ENCODE data around the gene SCN11A. TPM values are rescaled to one million over a fixed set of nuclear protein-coding genes. Genes with fewer than 3 reads are reported as not detected.

Gene SCN11A
- total RNA-seq (2014; rRNA removed; shearing (Covaris generic)): not detected in 2 replicates

DNA sequence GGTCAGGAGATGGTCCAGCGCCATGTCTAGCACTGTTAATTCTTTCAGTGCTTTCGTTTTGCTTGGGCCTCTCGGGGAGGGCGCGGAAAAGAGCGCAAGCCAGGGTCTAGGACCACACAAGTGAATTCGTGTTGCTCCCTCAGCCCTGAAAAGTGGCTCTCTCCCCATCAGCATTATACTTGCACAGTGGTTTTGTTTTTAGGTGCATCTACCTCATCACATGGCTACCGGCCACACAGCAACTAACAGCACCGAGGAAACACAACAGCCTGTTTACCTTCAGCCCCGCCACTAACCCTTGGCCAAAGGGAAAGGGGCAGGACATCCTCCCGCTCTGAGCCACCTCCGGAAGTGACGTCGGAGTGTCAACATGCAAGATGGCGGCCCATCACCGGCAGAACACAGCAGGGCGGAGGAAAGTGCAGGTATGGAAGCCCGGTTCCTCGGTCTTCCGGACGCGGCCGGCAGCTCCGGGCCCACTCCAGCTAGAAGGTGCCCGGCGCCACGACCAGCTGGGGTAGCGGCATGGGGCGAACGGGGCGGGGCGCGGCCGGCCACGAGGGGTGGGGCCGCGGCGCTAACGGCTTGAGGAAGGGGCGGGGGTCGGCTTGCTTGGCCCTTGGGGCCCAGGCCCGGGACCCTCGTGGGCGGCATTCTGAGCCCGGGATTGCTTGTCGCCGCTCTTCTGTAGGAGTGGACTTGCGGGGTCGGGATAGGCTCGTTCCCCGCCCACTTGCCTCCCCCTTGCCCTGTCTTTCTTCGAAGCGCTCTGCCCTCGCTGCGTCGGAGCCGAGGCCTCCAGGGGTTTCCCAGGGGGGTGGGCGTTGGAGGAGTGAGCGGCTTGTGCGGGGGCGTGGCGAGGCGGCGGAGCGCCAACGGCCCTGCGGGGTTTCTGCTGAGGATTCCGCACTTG, at the start of gene SCN11A, which contains the start of gene WDR48:
Gene SCN11A, minus strand, starts transcription at position 296 of the 913 bp plus-strand sequence. CDS start 101,582 bp downstream, outside the sequence.
Gene WDR48, plus strand, starts transcription at position 368 of the 913 bp plus-strand sequence. Its CDS starts 10 bp downstream, at position 378.
- peak; percentile 98 for DNase-seq (ENCODE audit: low spot score)
- in situ Hi-C loops (cut with HindIII; ENCODE audit: low sequenced_read_pairs): no loop called here

DNA sequence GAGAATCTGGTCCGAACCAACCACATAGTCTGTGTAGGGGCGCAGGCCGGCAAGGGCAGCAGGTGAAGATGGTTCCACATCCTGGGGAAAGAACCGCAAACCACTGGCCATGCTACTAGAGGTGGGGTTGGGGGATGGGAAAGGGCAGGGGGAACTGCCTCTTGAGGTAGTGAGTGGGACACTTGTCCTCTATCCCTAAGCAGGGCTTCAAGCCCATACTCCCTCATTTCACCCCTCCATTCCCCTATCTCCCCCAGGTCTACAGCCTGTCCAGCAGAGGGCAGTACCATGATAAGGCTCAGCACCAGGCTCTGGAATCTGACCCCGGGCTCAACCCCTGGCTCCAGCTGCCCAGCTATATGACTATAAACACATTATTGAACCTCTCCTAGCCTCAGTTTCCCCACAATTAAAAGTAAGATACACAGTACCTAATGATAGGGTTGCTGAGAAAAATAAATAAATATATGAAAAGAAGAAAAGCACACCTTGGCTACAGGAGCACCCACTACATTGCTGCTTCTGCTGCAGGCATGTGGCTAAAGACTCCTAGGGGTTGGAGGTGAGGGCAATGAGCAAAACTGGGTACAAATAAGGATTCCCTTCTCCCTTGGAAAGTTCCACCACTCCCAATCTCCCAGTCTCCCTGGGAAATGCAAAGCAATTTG, 49.4 kb upstream of the SCN11A start:
- peak; percentile 28 for DNase-seq (ENCODE audit: low spot score)
- in situ Hi-C loops (cut with HindIII; ENCODE audit: low sequenced_read_pairs): loop anchor here (25.0 kb wide), 1 partner anchor 186 kb away; the partner anchor contains the start of gene CX3CR1

DNA sequence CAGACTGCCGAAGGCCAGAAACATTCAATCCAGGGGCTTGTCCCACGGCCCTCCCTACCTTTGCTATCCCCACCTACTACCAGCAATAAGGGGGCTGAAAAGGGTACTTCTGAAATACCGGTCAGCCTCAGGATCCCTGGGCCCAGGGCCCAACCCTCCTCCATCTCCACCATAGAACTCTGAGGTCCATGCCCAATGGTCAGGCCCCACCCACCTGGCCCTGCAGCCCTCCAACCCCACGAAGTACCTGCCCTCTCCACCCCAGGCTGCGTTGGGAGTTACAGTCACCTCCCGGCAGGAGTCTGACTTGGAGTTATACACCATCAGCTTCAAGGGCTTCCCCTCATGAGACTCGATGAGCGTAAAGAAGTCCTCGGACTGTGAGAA, 48.7 kb upstream of the SCN11A start:
- in situ Hi-C loops (cut with HindIII; ENCODE audit: low sequenced_read_pairs): loop anchor here (25.0 kb wide), 1 partner anchor 187 kb away; the partner anchor contains the start of gene CX3CR1
- no peak for DNase-seq (ENCODE audit: low spot score)

DNA sequence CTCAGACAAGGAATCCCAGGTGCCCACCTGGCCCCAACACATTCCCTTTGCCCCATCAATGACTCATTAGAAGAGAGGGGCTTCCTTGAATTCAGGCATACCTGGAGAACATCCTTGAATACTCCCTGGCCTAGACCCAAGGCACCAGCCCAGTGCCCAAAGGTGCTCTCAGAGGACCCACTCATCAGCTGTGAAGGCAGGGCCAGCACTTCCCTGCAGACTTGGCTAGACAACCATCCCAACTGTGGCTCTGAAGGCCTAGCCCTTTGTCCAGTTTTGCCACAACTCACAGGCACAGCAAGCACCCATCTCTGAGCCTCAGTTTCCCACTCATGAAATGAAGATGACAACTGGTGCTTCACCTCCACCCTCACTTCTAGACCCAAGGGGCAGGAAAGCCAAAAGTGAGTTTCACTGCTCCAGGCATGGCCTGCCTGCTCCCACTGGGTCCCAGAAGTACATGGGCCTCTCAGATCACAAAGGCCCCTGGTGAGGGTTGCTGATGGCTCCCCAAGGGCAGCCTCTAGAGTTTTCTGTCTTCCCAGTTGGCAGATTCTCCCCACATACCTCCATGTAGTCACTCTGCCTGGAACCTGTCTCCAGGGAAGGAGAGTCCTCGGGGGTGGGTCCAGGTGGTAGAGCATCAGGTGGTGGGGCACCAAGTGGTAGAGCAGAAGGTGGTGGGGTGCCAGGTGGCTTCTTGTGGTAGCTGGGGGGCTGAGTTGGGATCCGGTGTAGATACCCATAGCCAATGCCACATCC, 48.2 kb upstream of the SCN11A start:
- in situ Hi-C loops (cut with HindIII; ENCODE audit: low sequenced_read_pairs): loop anchor here (25.0 kb wide), 1 partner anchor 187 kb away; the partner anchor contains the start of gene CX3CR1
- no peak for DNase-seq (ENCODE audit: low spot score)

DNA sequence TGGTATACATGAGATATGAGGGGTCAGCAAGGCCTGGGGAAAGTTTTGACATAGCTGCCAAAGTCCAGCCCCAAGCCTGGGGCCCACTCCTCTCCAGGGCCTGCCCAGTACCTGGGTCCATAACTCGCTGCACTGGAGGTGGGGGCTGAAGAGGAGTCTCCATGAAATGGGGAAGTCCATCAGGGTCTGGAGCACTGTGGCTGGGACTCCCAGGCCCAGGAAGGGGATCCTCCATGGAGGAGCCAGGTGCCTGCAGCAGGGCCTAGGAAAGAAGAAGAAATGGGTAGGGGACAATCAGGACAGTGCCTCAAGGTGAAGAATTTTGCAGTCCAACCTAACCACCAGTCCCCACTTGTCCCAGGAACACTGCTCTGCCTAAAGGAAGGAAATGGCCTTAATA, 47.5 kb upstream of the SCN11A start:
- in situ Hi-C loops (cut with HindIII; ENCODE audit: low sequenced_read_pairs): no loop called here
- DNase-seq (ENCODE audit: low spot score): no peak

DNA sequence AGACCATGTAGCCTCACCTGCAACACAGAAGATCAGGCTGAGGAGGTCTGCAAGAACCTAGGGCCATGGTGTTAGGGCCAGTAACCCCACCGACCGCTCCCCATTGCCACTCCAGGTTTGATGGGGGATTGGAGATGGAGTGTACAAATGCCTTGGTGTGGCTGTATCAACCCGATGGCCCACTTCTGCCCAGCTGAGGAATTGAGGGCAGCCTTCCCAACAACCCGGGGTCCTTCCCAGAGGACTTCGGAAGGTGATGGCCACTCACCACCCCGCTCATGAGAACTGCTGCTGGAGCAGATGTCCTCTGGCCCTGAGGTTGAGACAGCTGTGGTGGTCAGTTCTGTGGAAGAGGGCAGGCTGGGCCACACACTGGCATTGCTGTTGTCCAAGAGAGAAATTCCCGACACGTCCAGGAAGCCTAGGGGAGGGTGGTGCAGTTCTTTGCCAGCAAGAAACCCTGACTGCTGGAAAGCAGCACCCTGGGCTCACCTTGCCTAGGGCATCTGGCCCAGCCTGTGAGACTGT, 46.8 kb upstream of the SCN11A start:
- DNase-seq (ENCODE audit: low spot score): no peak
- in situ Hi-C loops (cut with HindIII; ENCODE audit: low sequenced_read_pairs): no loop called here

DNA sequence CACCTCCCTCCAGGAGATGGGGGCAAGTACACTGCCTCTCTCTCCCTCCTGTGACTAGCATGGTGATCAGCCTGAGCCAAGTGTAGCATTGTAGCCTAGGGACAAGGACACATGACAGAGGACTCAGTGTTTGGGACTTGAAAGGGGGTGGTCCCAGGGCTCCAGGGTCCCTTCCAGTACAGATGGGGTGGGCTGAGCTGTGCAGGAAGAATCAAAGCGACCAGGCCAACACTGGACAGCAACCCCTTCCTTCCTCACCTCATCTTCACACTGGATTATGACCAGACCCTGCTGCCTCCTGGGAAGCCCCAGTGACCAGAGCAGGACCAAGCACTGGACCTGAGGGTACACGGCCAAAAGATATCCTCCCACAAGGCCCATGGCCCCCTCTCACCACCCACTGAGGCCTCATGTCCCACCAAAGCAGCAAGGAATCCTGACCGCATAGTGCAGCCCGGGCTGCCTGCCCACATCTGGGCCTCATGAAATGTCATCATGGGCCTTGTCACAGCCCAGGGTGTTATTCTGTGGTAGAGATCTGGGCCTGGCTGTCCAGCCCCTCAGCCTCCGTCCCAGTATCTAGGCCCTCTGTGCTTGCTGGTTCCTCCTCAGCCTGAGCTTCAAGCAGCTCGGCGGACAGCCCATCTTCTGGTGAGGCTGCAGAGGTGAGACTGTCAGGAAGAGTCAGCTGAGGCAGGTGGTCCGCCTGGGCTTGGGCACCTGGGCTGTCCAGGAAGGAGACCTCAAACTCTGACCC, 46.1 kb upstream of the SCN11A start:
- in situ Hi-C loops (cut with HindIII; ENCODE audit: low sequenced_read_pairs): no loop called here
- DNase-seq (ENCODE audit: low spot score): no peak

DNA sequence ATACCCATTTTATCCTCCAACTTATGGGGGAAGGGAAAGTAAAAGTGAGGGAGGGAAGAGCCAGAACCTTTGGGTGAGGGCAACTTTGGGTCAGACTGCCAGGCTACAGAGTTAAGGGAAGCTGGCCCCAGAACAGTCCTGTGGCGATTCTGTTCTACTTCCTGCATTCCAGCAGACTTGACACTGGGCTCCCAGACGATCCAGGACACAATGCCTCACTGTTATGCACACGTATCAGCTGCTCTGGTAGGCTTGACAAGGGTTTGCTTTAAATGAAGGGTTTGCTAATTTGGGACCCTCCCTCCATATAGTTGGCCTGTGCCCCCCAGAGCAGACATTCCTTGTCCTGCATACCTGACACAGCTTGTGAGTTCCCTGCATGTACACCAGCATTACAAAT, 45.0 kb upstream of the SCN11A start:
- in situ Hi-C loops (cut with HindIII; ENCODE audit: low sequenced_read_pairs): no loop called here
- DNase-seq (ENCODE audit: low spot score): peak; percentile 36

DNA sequence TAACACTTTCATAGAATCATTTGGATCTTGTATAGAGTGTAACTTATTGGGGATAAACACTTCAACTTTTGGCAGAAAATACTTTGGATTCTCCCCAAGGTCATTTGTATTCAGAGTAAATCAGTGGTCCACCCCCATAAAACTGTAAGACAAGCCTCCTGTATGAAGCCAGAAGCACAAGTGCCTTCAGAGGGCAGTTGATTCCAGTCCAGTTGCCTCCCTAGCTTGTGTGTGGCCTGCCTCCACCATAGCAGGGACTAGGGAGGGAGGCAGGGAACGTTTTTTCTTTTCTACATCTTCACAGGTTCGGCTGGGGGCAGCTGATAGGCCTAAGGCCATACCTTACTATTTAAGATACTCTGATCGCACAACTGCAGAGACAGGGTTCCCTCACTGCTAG, 44.0 kb upstream of the SCN11A start:
- in situ Hi-C loops (cut with HindIII; ENCODE audit: low sequenced_read_pairs): no loop called here
- DNase-seq (ENCODE audit: low spot score): peak; percentile 32

DNA sequence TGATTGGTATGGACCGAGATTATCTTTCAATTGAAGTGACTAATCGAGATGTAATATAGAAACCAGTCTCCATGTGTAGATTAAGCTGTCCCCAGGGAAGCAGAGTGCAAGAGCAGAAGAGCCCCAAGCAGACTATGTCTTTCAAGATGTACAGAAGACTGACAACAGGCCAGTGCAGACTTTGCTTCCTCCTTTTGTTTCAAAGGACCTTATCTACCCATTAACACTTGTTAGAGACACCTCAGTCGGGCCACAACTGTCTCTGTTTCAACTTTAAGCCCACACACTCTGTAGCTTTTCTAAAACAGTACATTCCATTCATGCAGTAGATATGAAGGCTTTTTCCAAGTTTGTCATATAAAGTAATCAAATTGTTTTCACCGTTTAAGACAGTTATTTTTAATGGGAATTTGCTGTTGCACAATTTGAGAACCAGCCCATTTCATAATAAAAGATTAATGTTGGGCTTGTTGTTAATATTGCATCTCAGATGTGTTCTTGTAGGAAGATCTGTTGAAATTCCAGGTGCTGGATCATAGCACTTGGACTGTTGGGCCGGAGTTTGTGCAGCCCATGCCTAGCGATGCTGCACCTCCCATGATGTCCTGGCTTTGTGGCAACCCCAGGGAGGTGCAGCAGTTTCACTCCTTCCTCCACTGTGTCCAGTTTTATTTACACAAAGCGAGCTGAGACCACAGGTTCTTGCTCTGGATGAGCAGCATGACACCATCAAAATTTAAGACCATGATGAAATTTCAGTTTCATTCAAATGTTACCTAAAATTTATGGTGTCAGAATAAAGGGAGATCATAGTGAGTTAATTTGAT, 43.3 kb upstream of the SCN11A start:
- in situ Hi-C loops (cut with HindIII; ENCODE audit: low sequenced_read_pairs): no loop called here
- no peak for DNase-seq (ENCODE audit: low spot score)

DNA sequence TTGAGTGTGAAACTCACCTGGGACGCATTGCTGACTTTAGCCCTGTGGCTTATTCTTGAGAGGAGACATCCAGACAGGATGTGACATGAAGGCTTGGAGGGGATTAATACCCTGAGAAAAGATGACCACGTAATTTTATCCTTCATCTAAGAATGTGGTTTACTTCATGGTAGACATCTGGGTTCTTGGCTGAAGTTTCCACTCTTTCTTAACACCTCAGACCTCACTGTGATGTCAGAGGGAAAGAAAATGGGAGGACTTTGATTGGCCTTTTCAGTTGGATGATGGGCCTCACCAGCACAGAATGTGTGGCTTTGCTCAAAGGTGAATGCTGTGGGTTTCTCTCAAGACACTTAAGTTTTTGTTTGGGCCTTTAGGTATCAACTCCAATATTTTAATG, 39.2 kb upstream of the SCN11A start:
- in situ Hi-C loops (cut with HindIII; ENCODE audit: low sequenced_read_pairs): no loop called here
- no peak for DNase-seq (ENCODE audit: low spot score)

DNA sequence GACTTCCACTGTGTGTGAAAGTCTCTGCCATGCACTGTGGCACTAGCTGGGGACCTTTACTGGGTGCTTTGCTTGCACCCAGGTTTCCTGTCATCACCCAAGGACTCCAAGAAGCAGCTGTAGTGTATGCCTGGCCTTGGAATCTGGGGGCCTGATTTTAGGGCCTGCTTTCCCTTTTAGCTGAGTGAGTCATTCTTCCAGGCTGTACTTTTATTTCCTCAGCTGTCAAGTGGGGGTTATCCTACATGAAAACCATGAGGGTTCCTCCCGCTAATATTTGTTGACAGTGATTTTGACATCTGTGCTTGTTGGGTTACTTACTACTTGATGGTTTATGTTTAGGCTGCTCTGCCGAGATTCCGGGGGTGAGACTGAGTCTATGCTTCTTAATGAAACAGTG, 37.1 kb upstream of the SCN11A start:
- no peak for DNase-seq (ENCODE audit: low spot score)
- in situ Hi-C loops (cut with HindIII; ENCODE audit: low sequenced_read_pairs): no loop called here

DNA sequence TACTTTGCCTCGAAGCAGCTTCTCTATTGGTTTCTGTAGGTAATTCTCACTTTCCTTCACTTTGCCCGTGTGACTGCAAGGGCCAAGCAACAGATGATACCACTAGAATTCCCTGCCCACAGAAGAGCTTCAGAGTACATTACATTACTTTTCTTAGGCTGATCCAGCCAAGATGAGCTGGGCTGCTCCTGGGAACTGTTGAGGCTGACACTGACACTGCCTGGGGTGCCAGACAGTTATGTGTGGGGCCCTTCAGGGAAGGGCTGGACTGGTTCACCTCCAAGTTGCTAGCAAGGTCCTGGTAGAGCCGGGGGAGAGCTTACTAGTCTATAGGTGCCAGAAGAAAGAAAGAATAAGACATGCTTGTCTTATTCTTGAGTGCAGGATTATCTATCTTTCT, 36.7 kb upstream of the SCN11A start:
- no peak for DNase-seq (ENCODE audit: low spot score)
- in situ Hi-C loops (cut with HindIII; ENCODE audit: low sequenced_read_pairs): no loop called here

DNA sequence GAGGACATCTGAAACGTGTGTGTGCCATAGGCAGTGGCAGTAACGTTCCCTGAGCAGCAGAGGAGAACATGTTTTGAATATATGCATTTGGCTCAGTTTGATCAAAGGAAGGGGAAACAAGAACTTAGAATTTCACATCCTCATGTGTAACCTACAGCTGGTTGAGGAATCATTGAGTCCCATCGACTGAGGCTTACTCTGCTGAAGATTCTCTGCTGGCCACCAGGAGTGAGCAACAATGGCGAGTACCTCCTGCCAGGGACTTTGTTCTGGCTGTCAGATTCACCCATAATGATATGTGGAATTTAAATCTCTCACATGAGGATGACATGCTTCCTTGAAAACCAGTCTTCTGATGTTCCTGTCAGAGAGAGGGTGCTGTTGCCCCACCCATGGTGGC, 34.4 kb upstream of the SCN11A start:
- in situ Hi-C loops (cut with HindIII; ENCODE audit: low sequenced_read_pairs): no loop called here
- no peak for DNase-seq (ENCODE audit: low spot score)

DNA sequence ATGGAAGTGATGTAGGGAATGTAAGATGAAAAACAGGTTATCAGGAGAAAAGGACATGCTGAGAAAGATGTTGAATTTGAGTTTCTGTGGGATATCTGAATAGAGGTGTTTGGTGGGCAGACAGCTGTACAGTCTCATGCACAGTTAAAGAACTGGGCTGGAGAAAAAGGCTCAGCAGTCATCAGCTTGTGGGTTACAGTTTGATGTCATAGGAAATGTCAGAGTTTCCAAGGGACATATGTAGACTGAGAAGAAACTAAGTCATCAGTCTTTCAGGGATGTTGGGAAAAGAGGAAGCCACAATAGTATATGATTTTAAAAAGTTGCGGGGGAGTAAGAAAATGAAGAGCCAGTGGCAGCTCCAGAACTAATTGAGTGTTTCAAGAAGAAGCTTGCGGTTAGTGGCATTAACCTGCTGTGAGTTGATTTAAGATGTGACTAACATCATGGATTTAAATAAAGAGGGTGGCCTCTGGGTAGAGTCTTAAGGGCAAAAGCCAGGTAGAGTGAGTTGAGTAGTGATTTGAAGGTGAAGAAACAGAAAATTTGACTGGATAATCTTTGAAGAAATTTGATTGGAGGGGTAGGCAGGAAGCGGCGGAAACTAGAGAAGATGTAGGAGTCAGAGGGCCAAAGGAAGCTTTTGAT, 31.0 kb upstream of the SCN11A start:
- DNase-seq (ENCODE audit: low spot score): no peak

DNA sequence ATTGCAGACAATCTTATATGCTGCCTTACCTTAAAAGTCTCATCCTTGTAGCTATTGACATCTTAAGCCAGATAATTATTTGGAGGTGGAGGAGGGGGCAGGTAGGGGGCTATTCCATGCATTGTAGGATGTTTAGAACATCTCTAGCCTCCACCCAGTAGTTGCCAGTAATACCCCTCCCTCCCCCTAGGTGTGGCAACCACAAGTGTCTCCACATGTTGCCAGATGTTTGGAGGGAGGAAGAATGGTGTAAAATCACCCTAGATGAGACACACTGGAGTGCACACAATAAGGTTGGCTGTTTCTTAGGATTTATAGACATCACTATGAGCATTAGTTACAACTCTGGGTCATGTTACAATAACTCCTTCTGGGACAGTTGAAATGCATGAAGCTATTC, 28.3 kb upstream of the SCN11A start:
- no peak for DNase-seq (ENCODE audit: low spot score)
- in situ Hi-C loops (cut with HindIII; ENCODE audit: low sequenced_read_pairs): no loop called here

More for the DNA sequence above, 31.0 kb upstream of the SCN11A start:
- in situ Hi-C loops (cut with HindIII; ENCODE audit: low sequenced_read_pairs): no loop called here

DNA sequence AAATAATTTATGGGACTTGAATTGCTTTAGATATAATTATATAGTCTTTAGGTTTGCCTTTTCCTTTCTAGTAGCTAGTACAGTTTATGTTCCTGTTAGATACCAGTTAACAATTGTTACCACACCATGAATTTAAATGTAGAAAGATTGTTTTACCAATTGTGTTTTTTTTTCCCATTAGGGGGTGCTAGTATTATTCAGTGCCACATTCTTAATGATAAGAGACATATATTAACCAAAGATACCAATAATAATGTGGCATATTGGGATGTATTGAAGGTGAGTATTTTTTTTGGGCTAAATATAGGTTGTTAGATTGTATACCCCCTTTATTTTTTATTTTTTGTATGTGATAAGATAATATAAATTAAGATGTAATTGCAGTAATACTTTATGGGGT, 27.8 kb upstream of the SCN11A start:
- in situ Hi-C loops (cut with HindIII; ENCODE audit: low sequenced_read_pairs): no loop called here
- no peak for DNase-seq (ENCODE audit: low spot score)
